GM18858 (cell line): ENCODE measurements around the gene SUFU.
"Not testable (repeated sequence)": the region's sequence is repeated elsewhere in the genome, so short reads cannot be mapped to it uniquely, and the experiment has no call there.

Source experiments
- ATAC-seq: cut with Tn5 transposase; IDR thresholded peaks from one replicate; pipeline ENCODE4 v1.9.1; 2021; ENCODE audit not compliant: unreplicated experiment

Gene SUFU

DNA sequence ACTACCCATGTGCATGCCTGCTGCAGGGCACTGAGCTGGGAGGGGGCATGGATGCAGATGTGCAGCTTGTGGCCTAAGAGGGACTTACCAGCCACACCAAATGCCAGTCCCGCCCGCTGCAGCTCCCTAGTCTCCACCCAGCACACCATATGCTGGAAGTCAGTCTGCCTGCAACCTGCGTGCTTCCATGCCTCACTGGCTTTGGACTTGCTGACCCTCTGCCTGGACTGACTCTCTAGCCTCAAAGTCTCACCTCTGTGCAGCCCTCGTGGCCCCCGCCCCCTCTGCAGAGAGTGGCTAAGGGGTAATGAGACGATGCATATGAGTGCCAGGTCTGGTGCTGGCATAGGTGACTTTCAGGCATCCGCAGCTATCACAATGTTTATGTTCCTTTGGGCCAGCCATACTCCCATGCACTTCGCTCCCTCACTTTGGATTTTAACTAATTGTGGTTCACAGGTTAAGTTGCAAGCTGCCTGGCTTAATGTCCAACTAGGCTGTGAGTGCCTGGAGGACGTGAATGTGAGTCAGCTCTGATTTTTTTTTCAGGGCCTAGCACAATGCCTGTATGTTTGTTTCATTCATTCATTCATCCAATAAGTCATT, 162.2 kb downstream of the SUFU start:
- no peak for ATAC-seq

DNA sequence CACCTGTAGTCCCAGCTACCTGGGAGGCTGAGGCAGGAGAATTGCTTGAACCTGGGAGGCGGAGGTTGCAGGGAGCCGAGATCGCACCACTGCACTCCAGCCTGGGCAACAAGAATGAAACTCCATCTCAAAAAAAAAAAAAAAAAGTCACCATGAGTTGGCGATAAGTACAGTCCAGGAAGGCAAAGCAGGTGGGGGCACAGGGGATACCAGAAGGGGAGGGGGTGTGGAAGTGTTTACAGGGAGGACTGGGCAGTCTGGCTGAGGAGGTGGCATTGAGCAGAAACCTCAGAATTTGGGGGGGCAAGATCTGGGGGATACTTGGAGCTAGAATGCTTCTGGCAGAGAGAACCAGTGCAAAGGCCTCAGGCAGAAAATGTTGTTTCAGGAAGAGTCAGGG, 163.6 kb downstream of the SUFU start:
- ATAC-seq: not testable (repeated sequence)

DNA sequence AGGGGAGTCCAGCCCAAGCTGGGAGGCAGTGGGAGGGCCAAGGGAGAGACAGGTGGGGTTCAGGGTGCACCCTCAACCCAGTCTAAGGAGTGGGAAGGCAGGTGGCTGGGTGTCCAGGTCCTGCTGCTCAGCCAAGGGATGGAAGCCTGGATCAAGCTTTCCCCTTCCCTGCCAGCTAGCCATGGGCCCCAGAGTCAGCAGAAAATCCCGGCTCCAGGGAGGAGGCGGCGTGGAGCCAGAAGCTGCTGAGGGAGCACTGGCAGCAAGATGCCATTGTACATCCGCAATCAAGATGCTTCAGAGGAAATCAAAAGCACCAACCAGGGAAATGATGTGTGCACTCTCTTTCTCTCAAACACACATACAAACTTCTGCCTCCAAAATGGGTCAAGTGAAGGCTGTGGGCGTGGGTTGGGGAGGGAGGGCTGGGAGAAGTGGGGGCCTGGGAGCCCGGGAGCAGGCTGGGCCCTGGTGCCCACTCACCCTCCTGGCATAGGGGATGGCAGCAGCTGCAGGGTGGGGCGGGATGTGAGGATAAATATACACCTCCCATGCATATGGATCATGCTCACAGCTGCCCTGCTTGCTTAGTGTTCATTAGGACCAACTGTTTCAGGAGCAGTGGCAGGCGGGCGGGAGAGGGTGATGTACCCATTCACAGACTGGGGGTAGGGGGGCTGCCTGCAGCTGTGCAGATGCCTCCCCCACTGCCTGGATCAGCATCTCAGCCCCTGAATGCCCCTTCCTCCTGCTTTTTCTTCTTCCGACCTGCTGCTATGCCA, 164.7 kb downstream of the SUFU start:
- no peak for ATAC-seq

DNA sequence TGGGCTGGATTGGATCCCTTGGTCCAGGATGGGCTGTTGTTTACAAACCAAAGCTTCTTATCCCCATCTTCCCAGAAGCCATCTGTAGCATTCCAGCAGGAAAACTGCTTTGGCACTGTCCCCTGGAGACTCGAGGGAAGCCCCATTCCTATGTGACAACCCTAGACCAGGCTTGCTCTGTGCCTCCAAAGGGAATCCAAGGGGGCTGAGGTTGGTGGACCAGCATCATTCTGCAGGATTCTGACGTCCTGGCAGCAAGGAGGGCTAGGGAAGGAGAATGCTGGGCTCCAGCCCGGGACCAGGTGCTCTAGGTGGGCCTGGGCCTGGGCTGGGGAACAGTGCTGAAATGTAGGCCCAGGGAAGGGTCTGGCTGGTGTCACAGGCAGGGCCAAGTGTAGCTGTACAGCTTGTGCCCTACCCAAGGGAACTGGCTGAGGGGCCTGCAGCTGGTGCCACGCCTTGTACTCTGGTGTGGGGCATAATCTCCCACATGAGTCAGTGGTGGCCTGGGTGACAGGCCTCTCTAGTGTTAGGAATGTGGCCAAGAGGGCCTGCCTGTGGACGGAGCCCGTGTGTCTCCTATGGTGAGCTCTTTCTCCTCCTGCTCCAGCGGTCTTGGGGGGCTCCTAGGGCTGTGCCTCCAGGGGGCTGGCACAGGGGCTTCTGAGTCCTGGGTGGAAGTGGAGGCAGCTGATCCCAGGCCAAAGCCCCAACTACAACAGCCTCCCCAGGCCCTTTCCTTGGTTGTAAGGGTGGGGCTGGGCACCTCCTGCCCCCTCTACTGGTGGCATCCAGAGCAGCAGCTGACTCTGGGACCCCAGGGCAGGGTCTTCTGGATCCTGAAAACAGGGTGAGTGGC, 165.7 kb downstream of the SUFU start:
- no peak for ATAC-seq

DNA sequence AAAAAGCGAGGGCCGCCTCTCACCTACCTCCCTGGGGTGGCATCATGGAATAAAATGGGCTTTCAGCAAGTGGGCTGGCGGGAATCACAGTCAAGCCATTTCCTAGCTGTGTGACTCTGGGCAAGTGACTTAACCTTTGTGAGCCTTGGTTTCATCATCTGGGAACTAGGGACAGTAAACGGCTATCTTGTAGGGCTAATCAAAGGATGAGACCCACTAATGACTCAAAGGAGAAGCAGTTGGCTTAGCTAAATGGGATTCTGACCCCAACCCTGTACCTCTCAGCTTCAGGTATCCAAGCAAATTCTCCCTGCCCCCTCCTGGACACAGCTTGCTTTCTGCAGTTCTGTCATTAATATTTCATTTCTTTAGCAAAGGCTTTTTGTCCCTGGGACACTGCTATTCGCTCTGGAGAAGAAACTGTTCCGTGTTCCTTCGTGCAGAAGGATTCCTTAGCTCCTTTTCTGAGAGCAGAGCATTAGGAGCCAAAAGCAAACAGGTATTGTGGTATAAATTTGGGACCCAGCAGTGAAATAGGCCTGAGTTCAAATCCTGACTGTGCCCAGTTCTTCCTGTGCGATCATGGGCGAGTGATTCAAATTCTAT, 166.4 kb downstream of the SUFU start:
- no peak for ATAC-seq

DNA sequence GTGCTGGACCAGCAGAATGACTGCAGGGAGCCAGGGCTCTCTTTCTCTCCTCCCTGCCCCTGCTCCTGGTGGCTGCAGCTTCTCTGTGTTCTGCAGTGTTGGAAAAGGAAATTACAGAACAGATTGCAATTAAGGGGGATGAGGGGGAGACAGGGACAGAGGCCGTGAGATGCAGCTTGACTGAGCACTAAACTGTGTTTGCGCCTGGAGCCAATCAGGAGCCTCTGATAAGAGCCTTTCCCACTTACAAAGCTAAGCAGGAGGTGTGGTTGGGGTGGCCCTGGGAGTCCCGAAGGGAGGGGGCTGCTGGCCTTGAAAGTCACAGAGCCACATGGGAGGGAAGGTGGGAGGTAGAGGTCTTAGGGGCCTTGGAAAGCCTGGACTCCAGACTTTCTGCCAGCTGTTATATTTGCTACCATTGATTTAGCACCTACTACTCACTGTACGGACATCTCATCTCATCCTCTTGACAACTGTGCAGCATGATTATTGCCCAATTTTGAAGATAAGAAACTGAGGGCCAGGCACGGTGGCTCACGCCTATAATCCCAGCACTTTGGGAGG, 167.2 kb downstream of the SUFU start:
- ATAC-seq: no peak

DNA sequence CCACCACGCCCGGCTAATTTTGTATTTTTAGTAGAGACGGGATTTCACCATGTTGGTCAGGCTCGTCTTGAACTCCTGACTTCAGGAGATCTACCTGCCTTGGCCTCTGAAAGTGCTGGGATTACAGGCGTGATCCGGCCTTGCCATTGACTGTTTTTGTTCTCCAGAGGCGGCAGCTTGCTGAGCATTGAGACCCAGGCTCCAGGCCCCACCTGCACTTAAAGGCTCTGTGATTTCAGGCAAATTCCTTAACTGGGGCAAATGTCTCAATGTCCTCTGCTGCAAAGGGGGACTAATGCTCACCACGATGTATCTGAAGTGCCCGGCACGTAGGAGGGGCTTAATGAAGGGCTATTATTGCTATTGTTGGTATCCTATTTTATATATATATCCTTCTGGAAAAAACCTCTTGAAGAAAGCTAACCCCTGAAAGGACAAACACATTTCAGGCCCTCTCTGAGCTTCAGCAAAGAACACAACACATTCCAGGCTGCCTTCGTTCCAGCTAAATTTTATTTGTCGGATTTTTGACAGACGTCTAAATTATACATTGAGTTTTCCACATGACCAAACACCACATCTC, 169.6 kb downstream of the SUFU start:
- no peak for ATAC-seq

DNA sequence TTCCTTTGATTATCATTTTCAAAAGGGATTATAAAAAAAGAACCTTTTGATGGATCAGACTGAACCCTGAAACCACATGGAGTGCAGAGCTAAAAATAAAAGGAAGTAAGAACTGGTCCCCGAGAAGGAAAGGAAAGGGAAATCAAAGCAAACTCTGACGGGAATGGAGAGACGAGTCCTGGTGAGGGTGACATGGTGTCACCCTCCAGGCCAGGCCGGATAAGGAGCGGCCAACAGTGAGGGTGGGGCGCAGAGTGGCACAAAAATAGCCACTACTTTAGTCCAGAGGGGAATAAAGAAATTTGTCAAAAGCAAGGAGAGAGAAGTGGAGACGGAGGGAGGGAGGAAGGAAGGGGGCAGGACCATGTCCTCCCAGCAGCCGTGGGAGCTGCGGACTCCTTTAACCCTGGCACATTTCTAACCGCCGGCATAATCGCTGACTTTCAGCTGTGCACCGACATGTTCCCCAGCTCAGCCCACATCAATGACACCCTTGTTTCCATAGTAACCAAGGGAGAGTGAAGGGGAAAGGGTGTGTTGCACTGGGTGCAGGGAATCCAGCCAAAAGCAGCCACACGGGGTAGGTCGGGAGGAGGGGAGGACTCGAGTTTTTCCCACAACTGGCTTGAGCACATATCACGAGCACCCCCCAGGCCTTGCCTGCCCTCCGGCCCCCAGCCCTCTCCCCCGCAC, 170.2 kb downstream of the SUFU start:
- no peak for ATAC-seq

DNA sequence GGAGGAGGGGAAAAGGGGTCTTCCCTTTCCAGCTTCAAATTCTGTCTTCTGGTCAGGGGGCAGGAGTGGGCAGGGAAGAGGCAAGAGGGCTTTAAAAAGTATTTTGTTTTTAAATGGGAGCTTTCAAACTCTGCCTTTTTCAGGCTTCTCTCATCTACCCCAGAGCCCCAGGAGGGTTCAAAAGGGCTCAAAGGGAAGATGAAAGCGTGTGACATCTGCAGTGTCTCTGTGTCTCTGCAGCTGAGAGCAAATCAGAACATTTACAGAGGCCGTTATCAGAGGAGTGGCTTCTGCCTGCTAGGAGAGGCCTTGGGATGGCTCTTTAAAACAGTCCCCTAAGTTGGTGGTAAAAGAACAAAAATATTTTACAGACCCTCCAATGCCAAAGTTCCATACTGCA, 170.8 kb downstream of the SUFU start:
- no peak for ATAC-seq

DNA sequence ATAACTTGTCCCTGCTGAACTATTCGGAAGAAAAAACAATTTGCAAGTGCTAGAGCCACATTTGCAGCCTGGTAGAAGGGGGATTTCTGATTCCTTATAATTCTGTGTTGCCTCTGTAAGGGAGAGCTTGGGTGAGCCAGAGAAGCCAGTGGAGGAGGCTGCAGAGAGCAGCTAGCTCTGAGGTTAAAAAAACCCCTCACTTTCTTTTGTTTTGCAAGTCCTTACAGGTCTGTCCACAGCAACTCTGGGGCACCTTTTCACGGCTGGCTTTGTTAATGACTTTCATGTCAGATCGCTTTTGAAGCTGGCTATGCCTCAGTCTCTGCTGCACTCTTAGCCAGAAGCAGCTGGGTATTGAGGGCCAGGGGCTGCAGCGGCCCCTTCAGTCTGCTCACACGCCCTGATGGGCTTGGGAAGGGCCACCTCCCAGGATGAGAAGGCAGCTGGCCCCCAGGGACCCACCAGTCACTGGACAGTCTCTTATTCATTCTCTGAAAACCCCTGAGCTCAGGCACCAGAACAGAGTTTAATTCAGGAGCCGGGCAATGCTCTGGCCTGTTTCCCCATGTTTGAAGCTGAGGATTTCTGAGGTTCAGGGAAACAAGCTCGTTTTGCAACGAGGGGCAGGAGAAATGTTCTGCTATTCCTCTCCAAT, 171.4 kb downstream of the SUFU start:
- no peak for ATAC-seq

DNA sequence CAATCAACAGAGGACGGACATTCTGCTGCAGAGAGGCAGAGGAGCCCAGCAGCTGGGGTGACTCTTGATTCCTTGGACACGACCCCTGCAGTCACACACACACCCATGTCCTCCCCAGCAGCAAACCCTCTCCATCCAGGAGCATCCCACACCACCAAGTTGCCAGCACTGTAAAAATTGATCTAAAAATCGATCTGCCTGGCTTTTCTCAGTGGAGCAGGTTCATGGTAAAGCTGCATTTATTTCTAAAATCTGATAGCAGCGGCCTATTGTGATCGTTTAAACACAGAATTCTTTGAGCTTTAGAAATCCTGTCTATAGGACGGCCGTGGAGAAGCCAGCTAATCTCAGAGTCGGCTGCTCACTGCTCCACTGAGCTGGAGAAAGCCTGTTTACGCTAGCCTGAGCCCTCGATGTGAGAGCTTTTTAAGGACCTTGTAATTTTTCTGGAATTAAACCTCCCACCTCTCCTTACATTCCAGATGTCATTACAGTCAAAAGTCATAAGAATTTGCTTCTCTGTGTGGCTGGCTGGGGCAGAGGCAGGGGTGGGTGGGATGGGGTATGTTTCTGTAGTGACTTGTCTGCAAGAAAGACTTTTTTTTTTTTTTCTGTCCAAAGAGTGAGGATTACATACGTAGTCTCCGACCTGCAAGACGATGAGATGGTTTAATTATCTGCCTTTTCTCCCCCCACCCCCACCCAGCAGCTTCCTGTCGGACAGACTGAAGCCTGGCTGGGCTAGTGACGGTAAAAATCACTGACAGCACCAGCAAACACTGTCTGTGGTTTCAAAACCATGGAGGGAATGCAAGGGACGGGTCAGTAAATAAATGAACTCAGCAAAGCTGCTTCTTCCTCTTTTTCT, 172.1 kb downstream of the SUFU start:
- no peak for ATAC-seq

DNA sequence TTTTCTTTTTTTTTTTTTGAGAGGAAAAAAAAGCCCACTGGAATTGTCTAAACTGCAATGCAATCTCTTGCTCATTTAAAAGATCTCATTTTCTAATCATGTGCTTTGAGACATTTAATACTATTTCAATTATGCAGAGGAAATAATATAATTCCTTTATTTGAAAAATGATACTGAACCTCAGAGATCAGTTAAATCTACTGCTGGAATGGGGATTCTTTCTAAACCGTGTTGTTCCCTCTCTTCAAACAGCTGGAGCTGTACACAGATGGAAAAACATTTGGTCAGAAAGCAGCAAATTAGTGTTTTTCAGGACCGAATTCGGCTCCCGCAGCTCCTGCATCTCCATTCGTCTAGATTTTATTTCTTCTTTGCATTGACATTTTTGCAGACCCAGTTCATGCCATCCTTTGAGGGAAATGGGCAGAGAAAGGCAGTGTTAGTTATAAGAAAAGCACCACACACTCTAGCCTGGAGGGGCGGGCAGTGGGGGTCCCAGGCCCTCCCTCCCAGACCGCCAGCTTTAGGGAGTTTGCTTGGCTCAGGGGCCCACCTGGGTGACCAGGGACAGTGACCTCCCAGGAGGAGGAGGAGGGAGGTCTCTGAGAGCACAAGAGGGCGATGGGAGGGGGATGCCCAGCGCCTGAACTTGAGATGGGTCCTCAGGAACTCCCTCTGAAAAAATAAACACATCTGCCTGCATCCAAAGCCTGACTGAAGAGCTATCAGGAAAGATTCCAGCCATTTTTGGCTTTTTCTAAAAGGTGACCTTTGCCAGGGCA, 173.0 kb downstream of the SUFU start:
- ATAC-seq: no peak

DNA sequence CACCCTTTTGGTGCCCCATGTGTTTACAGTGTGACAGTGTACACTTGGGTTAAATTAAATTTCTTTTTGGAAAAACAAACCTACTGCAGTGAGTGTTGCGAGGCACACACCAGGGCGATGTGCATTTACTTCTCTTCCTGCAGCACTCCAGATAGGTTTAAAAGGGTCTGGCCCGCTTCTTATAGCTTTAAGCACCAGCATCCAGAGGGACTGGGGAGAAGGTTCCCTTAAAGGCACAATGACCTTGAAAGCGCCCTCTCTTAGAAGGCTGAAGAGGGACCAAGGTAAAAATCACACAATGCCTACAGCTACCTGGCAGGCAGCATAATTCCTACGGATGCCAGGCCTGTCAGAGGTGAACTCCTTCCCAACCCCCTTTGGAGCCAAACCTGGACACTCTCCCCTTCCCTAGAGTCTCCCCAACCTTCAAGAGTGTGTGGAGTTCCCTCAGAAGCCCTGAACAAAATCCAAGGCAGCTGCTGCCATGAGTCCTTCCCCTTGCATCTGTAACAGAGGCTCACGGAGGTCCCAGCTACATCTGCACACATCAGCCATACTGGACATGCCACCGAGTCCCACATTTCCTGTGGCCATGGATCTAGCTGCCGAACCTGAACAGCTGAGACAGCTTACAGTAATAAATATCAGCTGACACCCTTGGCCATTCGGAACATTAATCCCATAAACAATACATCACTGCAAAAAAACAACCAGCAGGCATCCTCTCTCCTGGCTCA, 173.7 kb downstream of the SUFU start:
- no peak for ATAC-seq

DNA sequence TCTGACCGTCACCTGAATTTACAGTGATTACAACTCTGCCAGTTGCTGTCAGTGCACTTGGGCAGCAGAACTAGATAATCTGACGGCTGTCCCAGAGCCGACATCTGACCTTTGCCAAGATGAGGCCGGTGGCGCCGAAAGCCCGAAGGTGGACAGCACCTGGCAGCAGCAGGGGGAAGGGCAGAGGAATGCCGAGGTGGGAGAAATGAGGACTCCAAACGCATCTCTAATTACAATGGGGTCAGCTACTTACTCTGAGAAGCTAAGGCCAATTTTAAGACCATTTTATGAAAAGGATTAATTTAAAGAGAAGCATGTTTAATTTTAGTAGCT, 174.3 kb downstream of the SUFU start:
- no peak for ATAC-seq

DNA sequence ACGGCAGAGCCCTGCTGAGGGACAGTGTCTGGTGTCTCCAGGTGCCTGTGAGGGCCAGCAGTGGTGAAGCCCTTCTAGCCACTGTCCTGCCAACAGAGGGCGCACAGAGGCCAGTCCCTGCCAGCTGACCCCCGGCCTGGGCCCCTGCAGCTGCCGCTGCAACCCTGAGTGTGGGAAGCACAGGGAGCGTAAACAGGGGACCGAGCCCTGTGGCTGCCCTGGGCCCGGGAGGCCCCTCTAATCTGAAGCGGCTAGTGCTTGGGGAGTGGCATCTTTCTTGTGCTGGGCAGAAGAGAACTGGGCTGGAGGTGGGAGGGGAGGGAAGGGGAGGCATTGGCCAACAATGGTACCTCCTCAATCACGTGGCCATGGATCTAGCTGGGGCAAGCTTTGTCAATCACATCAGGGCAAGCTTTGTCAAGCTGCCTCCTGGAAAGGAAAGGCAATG, 175.1 kb downstream of the SUFU start:
- no peak for ATAC-seq

DNA sequence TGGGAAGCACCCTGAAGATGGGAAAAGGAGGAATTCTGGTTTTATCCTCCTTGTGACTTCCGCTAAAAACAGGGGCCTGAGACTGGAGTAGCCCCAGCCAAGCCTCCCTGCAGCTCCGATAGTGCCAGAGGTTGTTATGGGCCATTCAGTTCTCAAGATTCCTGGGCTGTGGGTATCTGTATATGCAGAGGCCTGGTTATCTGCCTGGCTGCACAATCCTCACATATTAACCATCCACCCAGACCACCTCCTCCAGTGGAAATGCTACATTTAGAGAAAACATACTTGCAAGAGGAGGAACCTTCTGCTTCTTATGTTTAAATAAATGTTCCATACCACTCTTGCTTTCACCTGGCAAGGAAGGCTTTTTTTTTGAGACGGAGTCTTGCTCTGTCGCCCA, 175.8 kb downstream of the SUFU start:
- no peak for ATAC-seq

DNA sequence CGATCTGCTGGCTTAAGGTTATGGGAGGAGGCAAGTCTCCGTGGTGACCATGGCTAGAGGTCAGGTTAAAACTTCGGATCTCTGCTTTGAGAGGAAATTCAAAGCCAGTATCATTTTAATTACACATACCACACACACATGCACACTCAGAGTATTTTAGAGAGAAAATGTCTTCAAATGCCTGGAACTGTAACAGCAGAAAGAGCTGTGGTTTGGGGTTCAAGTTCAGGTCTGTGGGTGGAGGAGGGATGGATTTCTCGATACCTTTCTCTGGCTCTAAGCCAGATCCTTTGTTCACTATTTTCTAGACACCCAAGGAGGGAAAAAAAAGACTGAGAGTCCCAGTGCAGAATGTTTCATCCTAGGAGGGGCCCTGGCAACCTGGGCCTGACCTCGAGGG, 177.9 kb downstream of the SUFU start:
- ATAC-seq: no peak
